Fibroblast of pulmonary artery (primary cell): ENCODE measurements around the gene ASL.

ENCODE experiments used
- DNase-seq: peaks from one replicate; pipeline ENCODE4 v3.0.0-alpha.2; 2010; ENCODE audit warnings: low read depth
- H3K4me3 ChIP-seq: replicated peaks from 2 replicates; pipeline ENCODE4 v1.5.1; 2011; ENCODE audit warnings: low read depth, mild to moderate bottlenecking, control low read depth, low read length, moderate library complexity
- CTCF ChIP-seq: IDR thresholded peaks from 2 replicates; pipeline ENCODE4 v1.5.1; 2011; ENCODE audit warnings: mild to moderate bottlenecking, control low read depth, low read length, inconsistent platforms; ENCODE audit errors: missing control alignments

Gene ASL

GRCh38 chr7:66138994-66139752 lies 63.6 kb downstream of the ASL start:
- no peak overlapping the region for H3K4me3 ChIP-seq
- DNase-seq, result peak; percentile 21
- no peak for TF ChIP-seq CTCF

- peak; percentile 86 for DNase-seq
- TF ChIP-seq CTCF, result peak; percentile 78
- no peak overlapping the region for H3K4me3 ChIP-seq
Measured at GRCh38 chr7:66140924-66141323, 65.3 kb downstream of the ASL start.

DNA sequence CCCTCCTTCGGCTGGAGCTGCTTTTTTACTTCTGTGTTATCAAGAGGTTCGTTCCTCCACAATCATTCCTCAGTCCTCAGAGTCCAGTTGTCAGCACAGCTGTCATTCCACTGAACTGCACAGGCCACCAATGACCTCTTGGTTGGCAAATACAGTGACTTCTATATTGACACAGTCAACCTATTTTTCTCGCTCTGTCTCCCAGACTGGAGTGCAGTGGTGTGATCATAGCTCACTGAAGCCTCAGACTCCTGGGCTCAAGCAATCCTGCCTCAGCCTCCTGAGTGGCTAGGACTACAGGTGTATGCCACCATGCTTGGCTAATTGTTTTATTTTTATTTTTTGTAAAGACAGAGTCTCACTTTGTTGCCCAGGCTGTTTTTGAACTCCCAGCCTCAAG lies 66.7 kb downstream of the ASL start:
- H3K4me3 ChIP-seq, result no peak overlapping the region
- no peak for DNase-seq
- no peak for TF ChIP-seq CTCF

DNA sequence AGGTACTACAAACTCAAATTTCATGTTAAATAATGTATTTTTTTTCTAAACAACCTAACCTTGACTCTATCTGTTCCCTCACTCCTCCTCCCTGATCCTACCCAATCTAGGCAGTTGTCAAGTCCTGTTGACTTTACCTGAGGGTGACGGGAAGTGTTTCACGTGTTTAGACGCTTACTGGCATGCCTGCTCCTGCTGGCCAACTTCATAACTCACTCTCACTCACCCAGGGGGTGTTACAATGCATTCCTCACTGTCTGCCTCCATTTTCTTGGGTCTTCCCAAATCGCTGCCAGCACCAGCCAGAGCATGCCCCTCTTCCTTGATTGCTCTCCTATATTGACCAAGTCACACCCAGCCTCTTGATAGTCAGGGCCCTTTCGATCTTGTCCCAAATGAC lies 67.4 kb downstream of the ASL start:
- no peak for TF ChIP-seq CTCF
- no peak for DNase-seq
- H3K4me3 ChIP-seq, result no peak overlapping the region
